Activated naive CD8-positive, alpha-beta T cell treated with anti-CD3 and anti-CD28 coated beads, Interleukin-2, amount 50 U/mL, for 24 hours (primary cell): ENCODE measurements around the gene TMEM151A.

ENCODE experiments used
- ATAC-seq: fragments of 150-1000 bp; cut with Tn5 transposase; one replicate; pipeline ENCODE4 v1.10.0; 2021
- DNase-seq: peaks from one replicate; pipeline ENCODE4 v3.0.0; 2021
- H3K27ac Mint-ChIP-seq: one replicate; pipeline ENCODE4 v1.8.0; 2021; ENCODE audit warnings: mild to moderate bottlenecking, mixed read lengths
- H3K27me3 Mint-ChIP-seq: one replicate; pipeline ENCODE4 v1.8.0; 2021; ENCODE audit warnings: mixed read lengths
- H3K36me3 Mint-ChIP-seq: one replicate; pipeline ENCODE4 v1.8.0; 2021; ENCODE audit warnings: low read depth, mixed read lengths
- H3K4me1 Mint-ChIP-seq: one replicate; pipeline ENCODE4 v1.8.0; 2021; ENCODE audit warnings: mixed read lengths
- H3K4me3 Mint-ChIP-seq: one replicate; pipeline ENCODE4 v1.8.0; 2021; ENCODE audit warnings: mild to moderate bottlenecking, moderate library complexity, mixed read lengths
- H3K9me3 Mint-ChIP-seq: one replicate; pipeline ENCODE4 v1.8.0; 2021; ENCODE audit warnings: mixed read lengths

Gene TMEM151A

DNA sequence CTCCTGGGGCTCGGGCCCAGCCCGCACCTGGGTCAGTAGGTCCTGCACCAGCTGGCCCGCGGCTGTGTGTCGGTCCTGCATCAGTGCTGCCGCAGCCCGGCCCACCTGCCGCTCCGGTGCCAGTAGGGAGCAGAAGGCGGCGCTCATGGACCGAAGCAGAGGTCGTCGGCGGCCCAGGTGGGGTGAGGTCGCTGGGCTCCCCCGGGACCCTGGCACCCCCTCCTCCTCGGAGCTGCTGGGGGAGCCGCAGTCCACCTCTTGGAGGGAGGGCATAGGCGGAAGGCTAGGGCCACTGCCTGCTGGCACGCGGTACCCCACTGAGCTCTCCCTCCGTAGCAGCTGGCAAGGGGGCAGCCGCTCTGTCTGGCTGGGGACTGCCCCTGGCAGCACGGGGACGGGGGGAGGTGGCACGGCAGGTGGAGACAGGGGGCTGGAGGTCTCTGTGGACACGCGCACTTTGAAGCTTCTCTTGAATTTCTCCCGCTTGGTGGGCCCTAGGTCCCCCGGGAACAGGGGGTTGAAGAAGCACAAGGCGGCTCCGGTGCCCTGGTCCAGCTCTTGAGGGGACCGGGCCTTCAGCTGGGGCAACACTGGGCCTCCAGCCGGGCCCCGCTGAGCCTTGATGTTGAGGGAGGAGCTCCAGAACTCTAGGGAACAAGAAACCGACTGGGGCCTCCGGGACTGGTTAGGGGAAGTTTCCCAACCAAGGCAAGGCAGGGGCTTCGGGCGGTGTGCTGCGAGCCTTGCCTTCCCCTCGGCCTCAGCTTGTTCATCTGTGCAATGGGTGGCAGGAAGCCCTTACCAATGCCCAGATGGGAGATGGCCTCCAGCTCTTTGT, 43.1 kb downstream of the TMEM151A start:
- H3K27ac Mint-ChIP-seq = peak overlapping the region; percentile 39
- no peak for DNase-seq
- H3K36me3 Mint-ChIP-seq = peaks cover 17% of the 10 kb centered on the region
- H3K4me3 Mint-ChIP-seq = peak overlapping the region; percentile 26
- H3K27me3 Mint-ChIP-seq = peaks cover 2% of the 10 kb centered on the region
- peaks cover 31% of the 10 kb centered on the region for H3K4me1 Mint-ChIP-seq
- no peak for ATAC-seq
- H3K9me3 Mint-ChIP-seq = no peaks in the 10 kb centered on the region

DNA sequence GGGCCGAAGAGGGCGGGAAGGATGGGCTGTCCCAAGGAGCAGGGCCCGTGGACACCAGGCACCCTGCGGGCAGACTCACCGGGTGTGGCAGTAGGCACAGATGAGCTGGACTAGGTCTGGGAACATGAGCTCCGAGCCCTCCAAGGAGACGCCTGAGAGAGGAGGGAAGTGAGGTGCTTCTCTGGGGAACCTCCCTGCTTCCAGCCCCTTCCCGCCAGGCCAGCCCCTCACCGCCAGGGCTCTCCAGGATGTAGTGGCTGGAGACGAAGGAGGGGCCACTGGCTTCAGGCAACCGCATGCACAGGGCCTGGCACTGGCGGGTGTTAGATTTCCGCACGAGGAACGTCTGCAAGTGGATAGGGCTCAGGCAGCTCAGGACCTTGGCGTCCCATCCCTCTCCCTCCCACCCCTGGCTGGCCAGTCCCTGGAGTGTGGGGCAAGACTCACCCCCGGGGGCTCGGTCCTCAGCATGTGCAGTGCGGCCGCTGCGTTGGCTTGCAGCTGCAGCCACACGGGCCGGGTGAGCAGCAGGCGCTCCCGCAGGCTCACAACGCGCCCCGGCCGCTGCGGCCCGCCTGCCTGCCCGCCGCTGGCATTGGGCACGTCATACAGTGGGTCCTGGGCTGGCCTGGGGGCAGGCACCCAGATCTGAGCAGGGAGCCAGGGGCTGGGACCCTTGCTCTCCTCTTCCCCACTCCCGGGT, 44.0 kb downstream of the TMEM151A start:
- no peak for DNase-seq
- Mint-ChIP-seq H3K36me3 (peaks cover 17% of the 10 kb centered on the region), H3K4me1 (peaks cover 31% of the 10 kb centered on the region), H3K4me3 (peak overlapping the region; percentile 26), H3K27ac (peak overlapping the region; percentile 39), H3K27me3 (peaks cover 2% of the 10 kb centered on the region), H3K9me3 (no peaks in the 10 kb centered on the region)
- ATAC-seq = no peak

DNA sequence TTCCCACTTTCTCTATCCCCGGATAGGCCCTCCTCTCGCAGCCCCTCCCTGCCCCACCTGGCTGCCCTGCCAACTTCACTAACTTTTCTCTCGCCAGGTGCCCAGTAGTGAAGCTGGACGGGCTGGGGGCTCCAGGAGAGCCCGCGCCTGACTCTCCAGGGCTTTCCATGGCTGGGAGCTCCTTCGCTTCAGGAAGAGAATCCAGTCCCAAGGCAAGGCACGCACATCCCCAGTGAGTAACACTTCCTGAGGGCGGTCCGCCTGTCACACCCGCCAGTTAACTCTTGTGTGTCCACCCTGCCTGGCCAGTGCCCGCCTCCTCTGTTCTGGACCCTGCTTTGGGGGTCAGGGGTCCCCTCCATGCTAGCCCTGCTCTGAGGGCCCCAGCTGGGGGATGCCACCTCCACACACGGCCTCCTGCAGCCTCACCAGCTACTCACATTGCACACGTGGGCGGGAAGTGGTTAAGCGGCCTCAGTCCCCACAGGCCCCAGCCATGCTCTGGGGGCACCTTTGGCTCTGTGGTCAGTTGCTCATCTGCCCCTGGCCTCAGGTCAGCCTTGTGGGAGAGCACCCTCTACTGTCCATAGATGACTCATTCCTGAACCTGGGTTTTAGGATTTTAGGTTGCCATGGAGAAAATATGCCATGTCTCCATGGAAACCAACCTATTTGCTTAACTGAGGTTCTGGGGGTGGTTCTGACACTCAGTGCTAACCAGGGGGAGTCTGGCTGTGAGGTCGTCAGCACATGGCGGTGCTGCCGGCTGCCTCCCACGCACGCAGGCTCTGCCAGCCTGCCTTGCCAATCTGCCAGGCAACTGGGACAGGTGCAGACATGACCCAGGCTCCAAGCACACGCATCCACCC, 44.8 kb downstream of the TMEM151A start, which contains the start of gene RIN1:
TSS of gene RIN1 (minus strand) at position 201 of the 869 bp plus-strand sequence. CDS start at position 169, 32 bp downstream.
- Mint-ChIP-seq H3K4me1 (peaks cover 32% of the 10 kb centered on the region), H3K36me3 (peaks cover 23% of the 10 kb centered on the region), H3K27ac (peak within 1 kb of the TSS; percentile 81), H3K9me3 (no peaks in the 10 kb centered on the region), H3K27me3 (peaks cover 2% of the 10 kb centered on the region), H3K4me3 (peak within 1 kb of the TSS; percentile 63)
- DNase-seq = peak; percentile 84
- peak; percentile 87 for ATAC-seq

DNA sequence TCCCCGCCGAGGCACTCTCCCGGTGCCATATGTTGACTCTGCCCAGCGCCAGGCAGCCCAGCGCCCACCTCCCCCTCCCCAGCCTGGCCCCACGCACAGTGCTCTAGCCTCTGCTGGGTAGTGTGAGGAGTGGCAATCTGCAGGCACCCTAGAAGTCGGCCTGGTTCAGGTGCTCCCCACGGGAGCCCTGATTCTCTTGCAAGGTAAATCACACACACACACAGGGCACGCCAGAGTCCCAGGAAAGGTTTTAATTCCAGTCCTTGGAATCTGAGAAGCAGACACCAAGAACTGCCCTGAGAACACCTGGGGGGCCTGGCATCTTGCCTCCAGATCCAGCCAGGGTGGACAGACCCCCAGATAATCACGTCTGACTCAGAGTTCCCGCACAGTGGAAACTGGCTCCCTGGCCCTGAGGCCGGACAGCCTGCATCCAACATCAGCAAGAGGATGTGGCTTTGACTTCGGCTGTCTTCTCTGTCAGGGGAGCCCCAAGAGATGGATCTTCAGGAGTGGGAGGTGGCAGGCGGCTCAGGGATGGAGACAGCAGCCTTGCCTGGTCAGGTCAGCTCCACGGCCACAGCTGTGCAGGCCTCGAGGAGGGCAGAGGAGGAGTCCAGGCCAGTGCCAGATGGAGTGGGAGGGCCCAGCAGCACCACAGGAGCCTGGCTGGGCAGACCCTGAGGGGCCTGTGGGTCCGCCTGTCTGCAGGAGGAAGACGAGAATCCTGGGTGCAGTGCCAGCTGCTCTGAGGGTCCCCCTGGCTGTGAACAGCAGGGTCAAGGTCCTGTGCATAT, 45.6 kb downstream of the TMEM151A start:
- Mint-ChIP-seq H3K9me3 (no peaks in the 10 kb centered on the region), H3K4me3 (peak overlapping the region; percentile 63), H3K36me3 (peaks cover 27% of the 10 kb centered on the region), H3K27me3 (peaks cover 2% of the 10 kb centered on the region), H3K27ac (peak overlapping the region; percentile 81), H3K4me1 (peaks cover 35% of the 10 kb centered on the region)
- ATAC-seq (no peak), DNase-seq (no peak)

DNA sequence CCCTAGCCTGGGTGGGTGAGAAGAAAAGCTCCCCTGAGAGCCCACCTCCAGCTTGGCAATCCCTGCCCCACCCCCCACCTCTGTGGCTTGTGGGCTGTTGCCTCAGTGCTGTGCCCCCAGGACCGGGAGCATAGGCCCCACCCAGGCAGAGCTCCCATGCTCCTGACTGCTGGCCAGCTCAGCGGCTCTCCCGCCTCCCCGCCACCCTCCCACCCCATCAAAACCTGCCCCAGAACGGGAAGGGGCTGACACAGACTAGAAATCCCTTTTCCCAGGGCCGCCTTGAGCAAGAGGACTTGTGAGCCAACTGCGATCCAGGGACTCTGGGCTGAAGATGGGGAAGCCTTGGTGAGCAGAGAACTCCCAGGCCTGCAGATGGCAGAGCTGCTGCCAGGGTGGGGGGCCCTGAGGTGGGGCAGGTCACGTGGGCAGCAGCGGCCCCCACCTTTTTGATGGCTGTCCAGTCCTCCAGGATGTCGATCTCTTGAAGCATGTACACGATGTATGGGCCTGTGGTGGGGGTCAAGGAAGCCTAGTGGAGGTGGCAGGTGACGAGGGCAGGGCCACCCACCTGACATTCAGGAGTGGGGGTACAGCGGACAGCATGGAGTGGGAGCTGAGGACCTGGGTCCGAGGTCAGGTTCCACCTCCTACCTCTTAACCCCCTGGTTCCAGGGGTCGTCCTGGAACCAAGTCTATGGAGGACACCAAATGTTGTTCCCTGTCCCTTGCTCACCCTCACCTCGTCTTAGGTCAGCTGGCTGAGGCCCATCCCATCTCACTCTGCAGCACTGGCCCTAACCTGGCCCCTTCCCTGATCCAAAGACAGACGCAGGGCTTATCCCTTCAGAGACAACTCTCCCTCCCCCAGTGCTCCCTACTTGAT, 46.8 kb downstream of the TMEM151A start:
- DNase-seq = no peak
- no peak for ATAC-seq
- H3K27me3 Mint-ChIP-seq = peaks cover 2% of the 10 kb centered on the region
- H3K4me1 Mint-ChIP-seq = peaks cover 43% of the 10 kb centered on the region
- H3K9me3 Mint-ChIP-seq = no peaks in the 10 kb centered on the region
- no peak overlapping the region for H3K4me3 Mint-ChIP-seq
- H3K36me3 Mint-ChIP-seq = peaks cover 35% of the 10 kb centered on the region
- peak overlapping the region; percentile 8 for H3K27ac Mint-ChIP-seq

DNA sequence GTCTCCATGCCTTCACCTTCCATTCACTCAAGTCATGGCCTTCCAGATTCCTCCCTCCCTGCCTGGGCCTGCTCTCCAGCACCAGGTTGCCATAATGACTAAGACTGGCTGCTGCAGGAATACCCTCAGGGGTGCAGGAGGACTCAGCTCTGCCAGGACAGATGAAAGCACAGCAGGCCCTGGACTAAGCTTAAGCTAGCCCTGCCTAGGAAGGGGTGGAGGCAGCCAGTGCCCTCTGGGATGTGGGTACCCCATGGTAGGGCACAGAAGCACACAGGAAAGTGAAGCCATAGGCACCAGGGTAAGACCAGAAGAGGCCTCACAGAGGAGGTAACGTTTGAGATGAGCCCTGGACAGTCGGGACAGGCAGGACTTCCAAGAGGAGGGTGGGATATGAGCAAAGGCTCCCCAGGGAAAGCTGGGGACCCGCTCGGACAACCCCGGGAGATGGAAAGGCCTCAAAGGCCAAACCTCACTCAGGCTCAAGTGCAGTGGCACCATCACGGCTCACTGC, 47.5 kb downstream of the TMEM151A start:
- DNase-seq (no peak), ATAC-seq (no peak)
- Mint-ChIP-seq H3K27ac (no peak overlapping the region), H3K9me3 (no peaks in the 10 kb centered on the region), H3K36me3 (peaks cover 35% of the 10 kb centered on the region), H3K27me3 (peaks cover 2% of the 10 kb centered on the region), H3K4me1 (peaks cover 50% of the 10 kb centered on the region), H3K4me3 (no peak overlapping the region)

DNA sequence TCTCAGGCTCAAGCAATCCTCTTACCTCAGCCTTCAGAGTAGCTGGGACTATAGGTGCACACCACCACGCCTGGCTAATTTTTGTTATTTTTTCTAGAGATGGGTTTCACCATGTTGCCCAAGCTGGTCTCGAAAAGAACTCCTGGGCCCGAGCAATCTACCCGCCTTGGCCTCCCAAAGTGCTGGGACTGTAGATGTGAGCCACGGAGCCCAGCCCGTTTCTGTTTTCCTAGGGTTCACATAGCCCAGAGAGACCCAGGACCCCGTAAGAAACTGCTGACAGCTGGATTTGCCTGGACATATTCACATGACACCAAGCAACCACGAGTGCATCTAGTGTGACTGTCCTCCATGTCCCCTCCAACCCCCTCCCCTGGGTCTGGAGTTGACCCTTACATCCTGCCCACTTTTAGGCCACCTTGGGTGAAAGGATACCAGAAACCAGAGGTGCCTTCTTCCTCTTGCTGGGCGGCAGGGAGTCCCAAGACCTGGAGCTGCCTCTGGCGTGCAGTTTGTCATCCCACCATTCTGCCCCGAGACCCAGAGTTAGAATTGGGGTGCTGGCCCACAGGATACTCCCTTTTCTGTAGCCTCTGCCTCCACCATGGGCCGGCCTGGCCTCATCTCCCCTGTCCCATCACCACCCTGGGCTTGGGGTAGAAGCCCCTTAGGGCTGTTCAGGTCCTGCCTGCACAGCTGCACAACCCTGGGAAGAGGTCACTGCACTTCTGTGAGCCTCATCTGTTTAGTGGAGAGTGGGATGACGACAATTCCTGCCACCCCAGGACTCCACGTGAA, 48.2 kb downstream of the TMEM151A start:
- ATAC-seq = no peak
- H3K4me3 Mint-ChIP-seq = no peak overlapping the region
- H3K27me3 Mint-ChIP-seq = peaks cover 2% of the 10 kb centered on the region
- H3K4me1 Mint-ChIP-seq = peaks cover 57% of the 10 kb centered on the region
- H3K27ac Mint-ChIP-seq = no peak overlapping the region
- no peaks in the 10 kb centered on the region for H3K9me3 Mint-ChIP-seq
- DNase-seq = no peak
- H3K36me3 Mint-ChIP-seq = peaks cover 37% of the 10 kb centered on the region

DNA sequence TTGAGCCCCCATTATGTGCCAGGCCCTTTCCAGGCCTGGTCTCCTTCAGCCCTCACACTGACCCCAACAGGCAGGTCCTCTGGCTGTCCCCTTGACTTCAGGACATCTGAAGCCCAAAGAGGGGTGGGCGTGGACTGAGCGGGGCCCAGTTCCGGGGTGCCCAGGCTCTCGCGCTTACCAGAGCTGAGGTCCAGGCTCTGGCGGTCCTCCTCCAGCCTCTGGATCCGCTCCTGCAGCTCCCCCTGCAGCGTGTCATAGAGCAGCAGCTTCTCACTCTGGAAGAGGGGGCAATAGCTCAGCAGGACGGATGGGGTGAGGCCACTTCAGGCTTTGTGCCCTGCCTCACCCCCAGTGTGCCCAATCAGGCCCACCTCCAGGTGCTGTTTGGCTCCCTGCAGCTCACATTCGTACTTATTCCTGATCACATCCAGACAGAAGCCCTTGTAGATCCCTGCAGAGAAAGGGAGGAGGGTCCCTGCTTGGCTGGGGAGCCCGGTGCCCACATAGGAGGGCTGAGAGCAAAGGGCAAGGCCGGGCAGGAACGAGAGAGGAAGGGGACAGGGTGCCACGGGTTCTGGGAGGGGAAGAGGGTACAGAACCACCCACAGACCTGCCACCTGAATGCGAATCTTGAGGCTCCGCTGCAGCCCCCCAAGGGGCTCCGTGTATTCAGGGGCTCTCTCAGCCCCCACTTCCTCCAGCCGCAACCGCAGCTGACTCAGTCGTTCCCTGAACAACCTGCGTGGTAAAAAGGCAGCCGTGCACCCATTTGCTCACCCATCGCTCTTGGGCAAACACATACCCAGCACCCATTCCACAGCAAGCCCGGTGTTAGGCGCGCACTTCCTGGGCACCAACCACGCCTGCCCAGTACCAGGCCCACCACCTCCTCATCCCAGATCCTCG, 49.2 kb downstream of the TMEM151A start:
- no peaks in the 10 kb centered on the region for H3K9me3 Mint-ChIP-seq

DNA sequence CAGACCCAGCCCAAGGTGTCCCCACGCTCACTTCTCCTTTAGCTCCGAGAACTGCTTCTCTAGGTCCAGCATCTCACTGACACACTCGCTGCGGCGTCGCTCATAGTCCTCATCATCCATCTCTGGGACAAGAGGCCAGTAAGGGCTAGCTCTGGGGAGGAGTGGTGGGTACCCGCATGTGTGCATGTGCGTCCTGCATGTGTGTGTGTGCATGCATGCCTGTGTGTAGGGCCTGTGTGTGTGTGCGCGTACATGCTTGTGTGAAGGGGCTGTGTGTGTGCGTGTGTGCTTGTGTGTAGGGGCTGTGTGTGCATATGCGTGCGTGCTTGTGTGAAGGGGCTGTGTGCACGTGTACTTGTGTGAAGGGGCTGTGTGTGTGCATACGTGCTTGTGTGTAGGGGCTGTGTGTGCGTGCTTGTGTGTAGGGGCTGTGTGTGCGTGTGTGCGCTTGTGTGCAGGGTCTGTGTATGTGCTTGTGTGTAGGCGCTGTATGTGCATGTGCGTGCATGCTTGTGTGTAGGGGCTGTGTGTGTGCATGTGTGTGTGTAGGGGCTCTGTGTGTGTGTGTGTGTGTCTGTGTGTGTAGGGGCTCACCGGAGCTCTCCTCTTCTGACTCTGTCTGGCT, 49.9 kb downstream of the TMEM151A start:
- H3K4me3 Mint-ChIP-seq = no peak overlapping the region
- H3K27ac Mint-ChIP-seq = no peak overlapping the region
- H3K9me3 Mint-ChIP-seq = no peaks in the 10 kb centered on the region
- DNase-seq (no peak), ATAC-seq (no peak)
- H3K36me3 Mint-ChIP-seq = peaks cover 37% of the 10 kb centered on the region
- H3K27me3 Mint-ChIP-seq = no peaks in the 10 kb centered on the region
- peaks cover 65% of the 10 kb centered on the region for H3K4me1 Mint-ChIP-seq

More for the DNA sequence above, 49.2 kb downstream of the TMEM151A start:
- Mint-ChIP-seq H3K4me1 (peaks cover 65% of the 10 kb centered on the region), H3K4me3 (no peak overlapping the region), H3K36me3 (peaks cover 37% of the 10 kb centered on the region), H3K27ac (no peak overlapping the region), H3K27me3 (no peaks in the 10 kb centered on the region)
- ATAC-seq (no peak), DNase-seq (no peak)

DNA sequence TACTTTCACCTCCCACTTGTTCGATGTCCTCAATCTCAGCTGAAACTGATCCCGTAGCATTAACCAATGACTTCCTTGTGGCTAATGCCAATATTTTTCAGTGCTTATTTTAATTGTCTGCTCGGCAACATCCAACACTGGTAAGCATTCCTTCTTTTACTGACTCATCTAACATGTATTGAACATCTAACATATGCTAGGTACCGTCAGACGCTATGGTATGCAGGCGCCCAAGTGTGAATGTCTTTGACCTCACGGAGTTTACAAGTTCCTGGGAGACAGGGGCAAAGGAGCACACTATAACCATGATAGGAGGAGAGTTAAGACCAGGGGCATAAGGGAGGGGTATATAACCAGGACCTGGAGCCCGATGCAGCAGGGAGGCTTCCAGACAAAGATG, 51.5 kb downstream of the TMEM151A start:
- Mint-ChIP-seq H3K9me3 (no peaks in the 10 kb centered on the region), H3K27me3 (peaks cover 3% of the 10 kb centered on the region), H3K36me3 (peaks cover 30% of the 10 kb centered on the region), H3K27ac (peak overlapping the region; percentile 55), H3K4me3 (peak overlapping the region; percentile 94), H3K4me1 (peaks cover 54% of the 10 kb centered on the region)
- DNase-seq (no peak), ATAC-seq (no peak)
